GM12874 (cell line): ENCODE results near the gene CEP135.

Experiments
- TF ChIP-seq, protein P1 (sequence below): IDR thresholded peaks from 2 replicates; pipeline ENCODE4 v1.5.1; 2011; ENCODE audit warnings: low read depth, mild to moderate bottlenecking, control low read depth, low read length, moderate library complexity; ENCODE audit not compliant: insufficient read depth

CEP135 gene

DNA sequence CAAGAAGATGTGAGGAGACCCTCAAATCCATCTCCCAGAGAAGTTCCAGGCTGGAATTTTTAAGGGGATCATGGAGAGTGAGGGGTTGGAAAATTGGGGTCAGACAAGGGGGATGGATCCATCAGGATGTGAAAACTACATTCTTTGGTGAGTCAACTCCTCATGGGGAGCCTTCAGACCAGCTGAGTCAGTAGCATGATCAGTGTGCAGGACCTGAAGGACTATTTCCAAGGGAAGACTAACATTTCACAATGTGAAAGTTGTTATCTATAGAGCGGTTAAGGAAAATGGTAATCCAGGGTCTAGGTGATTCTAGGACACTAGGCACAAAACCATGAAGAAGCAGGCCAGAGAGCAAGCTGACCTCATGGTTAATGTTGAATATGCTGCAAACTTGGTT lies 38.6 kb upstream of the CEP135 start:
- TF ChIP-seq, protein P1, sequence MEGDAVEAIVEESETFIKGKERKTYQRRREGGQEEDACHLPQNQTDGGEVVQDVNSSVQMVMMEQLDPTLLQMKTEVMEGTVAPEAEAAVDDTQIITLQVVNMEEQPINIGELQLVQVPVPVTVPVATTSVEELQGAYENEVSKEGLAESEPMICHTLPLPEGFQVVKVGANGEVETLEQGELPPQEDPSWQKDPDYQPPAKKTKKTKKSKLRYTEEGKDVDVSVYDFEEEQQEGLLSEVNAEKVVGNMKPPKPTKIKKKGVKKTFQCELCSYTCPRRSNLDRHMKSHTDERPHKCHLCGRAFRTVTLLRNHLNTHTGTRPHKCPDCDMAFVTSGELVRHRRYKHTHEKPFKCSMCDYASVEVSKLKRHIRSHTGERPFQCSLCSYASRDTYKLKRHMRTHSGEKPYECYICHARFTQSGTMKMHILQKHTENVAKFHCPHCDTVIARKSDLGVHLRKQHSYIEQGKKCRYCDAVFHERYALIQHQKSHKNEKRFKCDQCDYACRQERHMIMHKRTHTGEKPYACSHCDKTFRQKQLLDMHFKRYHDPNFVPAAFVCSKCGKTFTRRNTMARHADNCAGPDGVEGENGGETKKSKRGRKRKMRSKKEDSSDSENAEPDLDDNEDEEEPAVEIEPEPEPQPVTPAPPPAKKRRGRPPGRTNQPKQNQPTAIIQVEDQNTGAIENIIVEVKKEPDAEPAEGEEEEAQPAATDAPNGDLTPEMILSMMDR = no peak

DNA sequence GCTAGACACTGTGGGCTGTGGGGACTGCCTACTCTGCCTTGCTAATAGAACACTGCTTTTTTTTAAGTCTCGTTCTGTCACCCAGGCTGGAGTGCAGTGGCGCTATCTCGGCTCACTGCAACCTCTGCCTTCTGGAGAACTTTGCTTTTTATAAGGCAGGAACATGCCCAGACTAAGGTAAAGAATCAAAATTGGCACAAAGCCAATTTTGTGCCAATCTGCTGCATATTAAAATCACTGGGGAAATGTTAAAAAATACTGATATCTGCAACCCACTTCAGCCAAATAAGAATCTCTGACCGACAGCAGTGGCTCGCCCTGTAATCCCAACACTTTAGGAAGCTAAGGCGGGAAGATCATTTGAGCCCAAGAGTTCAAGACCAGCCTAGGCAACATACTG lies 36.5 kb upstream of the CEP135 start:
- TF ChIP-seq, protein P1 = no peak

DNA sequence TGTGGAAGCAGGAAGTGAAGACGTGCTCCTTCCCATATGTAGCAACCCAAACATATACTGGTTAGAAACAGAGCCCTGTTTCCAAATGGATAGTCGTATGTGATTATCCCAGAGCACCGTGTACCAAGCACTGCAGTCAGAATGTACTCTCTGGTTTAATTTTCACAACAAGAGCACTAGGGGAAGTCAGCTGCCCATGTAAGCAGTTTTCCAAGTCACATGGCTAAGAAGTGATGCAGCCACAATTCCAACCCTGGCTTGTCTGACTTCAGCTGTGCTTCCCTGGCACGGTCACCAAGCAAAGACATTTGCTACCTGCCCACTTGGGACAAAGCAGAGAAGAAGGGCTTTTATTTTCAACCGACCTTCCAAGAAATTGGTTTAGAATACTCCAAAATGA lies 28.2 kb upstream of the CEP135 start:
- TF ChIP-seq, protein P1 = no peak

DNA sequence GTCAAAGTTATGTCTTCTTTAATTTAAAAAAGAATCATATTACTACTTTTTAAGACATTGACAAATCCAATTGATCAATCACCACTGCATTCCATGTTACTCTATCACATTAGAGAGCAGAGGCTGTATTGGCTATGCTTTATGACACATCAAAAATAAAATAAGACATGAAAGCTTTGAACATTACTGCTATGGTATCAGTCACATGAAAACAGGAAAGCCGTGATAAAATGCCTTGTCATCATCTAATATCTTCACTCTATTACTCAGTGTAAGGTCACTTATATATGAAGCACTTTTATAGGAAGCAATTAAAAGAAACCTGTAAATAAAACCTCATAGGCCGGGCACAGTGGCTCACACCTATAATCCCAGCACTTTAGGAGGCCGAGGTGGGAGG lies 27.7 kb upstream of the CEP135 start:
- TF ChIP-seq, protein P1 = no peak

DNA sequence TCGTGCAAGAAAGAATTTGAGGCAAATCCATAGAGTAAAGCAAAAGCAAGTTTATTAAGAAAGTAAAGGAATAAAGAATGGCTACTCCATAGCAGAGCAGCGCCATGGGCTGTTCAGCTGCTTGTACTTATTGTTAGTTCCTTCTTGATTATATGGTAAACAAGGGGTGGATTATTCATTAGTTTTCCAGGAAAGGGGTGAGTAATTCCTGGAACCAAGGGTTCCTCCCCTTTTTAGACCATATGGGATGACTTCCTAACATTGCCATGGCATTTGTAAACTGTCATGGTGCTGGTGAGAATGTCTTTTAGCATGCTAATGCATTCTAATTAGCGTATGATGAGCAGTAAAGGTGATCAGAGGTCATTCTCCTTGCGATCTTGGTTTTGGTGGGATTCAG lies 23.5 kb upstream of the CEP135 start:
- TF ChIP-seq, protein P1 = no peak

DNA sequence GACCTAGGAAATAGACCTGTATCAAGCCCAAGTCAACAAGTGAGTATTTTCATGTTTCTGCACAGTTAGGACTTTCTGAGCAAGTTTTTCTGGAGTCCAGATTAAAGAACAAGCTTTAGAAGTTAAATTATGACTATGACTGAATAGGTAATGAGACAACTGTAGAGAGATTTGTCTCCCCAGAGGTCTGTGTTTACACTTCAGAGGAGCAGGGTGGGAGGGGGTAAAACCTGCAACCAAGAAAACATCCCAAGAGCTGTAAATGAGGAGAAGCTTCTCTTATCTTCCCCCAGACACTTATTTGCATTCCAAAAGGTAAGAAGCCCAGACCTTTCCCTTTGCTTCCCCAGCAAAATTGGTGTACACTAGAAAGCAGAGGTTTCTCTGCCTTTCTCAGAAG lies 22.1 kb upstream of the CEP135 start:
- TF ChIP-seq, protein P1 = no peak

DNA sequence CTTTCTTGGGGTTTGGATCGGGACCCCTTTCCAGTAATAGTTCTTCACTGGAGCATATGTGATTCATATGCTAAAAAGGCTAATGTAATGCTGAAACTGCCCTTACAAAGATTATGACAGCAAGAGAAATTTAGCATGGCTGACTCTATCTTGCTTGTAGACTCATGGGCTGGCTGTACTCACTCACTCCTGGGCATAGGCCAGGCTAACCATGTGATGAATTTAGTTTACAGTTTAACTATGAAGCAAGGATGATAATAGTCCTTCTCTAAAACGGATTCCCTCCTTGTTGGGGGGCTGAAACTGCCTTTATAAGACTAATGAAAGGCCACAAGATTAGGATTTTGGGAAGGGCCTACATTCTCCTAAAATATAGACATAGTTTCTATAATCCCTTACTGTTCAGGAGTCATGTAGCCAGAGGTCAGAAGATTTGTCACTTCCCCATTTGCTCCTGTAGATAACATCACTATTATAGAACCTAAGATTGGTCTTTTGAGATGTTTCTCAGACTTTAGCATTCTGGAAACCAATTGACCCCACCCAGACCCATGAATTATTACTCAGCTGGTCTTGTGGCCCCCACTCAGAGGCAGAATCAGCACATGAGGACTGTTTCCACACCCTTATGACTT lies 20.8 kb upstream of the CEP135 start:
- TF ChIP-seq, protein P1 = no peak
